SK-N-SH treated with all-trans-retinoic acid at 6 μM for 48 hours (cell line): ENCODE measurements around the gene LGI2.

Experiments used
- BACH2 ChIP-seq: fragments of 250-450 bp; sonication (Bioruptor Pico); IDR thresholded peaks from 2 replicates; pipeline ENCODE4 v1.9.0; 2021; ENCODE audit warnings: mild to moderate bottlenecking, borderline replicate concordance
- PPARA ChIP-seq: fragments of 250-450 bp; sonication (Bioruptor Pico); IDR thresholded peaks from 2 replicates; pipeline ENCODE4 v1.5.0; 2020; ENCODE audit warnings: mild to moderate bottlenecking, borderline replicate concordance
- SNAI2 ChIP-seq: fragments of 250-450 bp; sonication (Bioruptor Pico); IDR thresholded peaks from 2 replicates; pipeline ENCODE4 v1.5.0; 2020; ENCODE audit warnings: mild to moderate bottlenecking, moderate library complexity

DNA sequence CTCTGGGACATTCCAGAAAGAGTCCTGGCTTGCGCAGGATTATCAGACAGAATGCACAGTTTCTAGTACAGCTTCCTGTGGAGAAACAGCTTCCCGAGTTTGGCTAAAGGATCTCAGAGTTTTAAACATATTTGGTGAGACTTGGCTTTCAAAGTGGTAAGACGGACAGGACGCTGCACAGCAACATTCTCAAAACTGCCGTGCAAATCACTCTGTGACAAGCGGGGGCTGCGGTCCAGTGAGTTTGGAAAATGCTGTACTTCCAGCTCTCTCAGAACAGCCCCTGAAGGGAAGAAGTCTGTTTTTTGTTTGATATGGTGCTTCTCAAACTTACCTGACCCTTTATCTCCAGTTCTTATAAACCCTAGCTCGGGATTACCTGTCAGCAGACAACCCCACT, 18.1 kb downstream of the LGI2 start:
- TF ChIP-seq PPARA (CRISPR knock-in tag) (no peak), BACH2 (CRISPR knock-in tag) (no peak), SNAI2 (CRISPR knock-in tag) (no peak)
